HEK293 (cell line): ENCODE results near the gene SDHAF4.

ENCODE experiments used
- EGR2 ChIP-seq: fragments of 450-650 bp; formaldehyde crosslinking; IDR thresholded peaks from 2 replicates; pipeline ENCODE4 v1.5.1; 2016; ENCODE audit warnings: low read depth, missing biosample characterization, missing genetic modification characterization
- GLI4 ChIP-seq: fragments of 450-650 bp; formaldehyde crosslinking; IDR thresholded peaks from 2 replicates; pipeline ENCODE4 v1.5.1; 2016; ENCODE audit warnings: missing biosample characterization, missing genetic modification characterization
- KLF16 ChIP-seq: fragments of 450-650 bp; formaldehyde crosslinking; IDR thresholded peaks from 2 replicates; pipeline ENCODE4 v1.5.1; 2017; ENCODE audit warnings: missing biosample characterization, missing genetic modification characterization
- KLF7 ChIP-seq: fragments of 450-650 bp; formaldehyde crosslinking; IDR thresholded peaks from 2 replicates; pipeline ENCODE4 v1.5.1; 2016; ENCODE audit warnings: missing biosample characterization, missing genetic modification characterization, borderline replicate concordance
- PRDM1 ChIP-seq: fragments of 450-650 bp; formaldehyde crosslinking; IDR thresholded peaks from 2 replicates; pipeline ENCODE4; 2016; ENCODE audit warnings: missing biosample characterization, missing genetic modification characterization
- SP2 ChIP-seq: fragments of 450-650 bp; formaldehyde crosslinking; IDR thresholded peaks from 2 replicates; pipeline ENCODE4 v1.5.1; 2016; ENCODE audit warnings: missing biosample characterization, missing genetic modification characterization
- SP7 ChIP-seq: fragments of 450-650 bp; formaldehyde crosslinking; IDR thresholded peaks from 2 replicates; pipeline ENCODE4 v1.5.1; 2016; ENCODE audit warnings: missing biosample characterization, missing genetic modification characterization
- ZBTB17 ChIP-seq: fragments of 450-650 bp; formaldehyde crosslinking; IDR thresholded peaks from 2 replicates; pipeline ENCODE4 v1.5.1; 2016; ENCODE audit warnings: missing biosample characterization, missing genetic modification characterization
- ZBTB20 ChIP-seq: fragments of 450-650 bp; formaldehyde crosslinking; IDR thresholded peaks from 2 replicates; pipeline ENCODE4 v1.5.1; 2016; ENCODE audit warnings: missing biosample characterization, missing genetic modification characterization
- ZBTB48 ChIP-seq: fragments of 450-650 bp; formaldehyde crosslinking; IDR thresholded peaks from 2 replicates; pipeline ENCODE4 v1.5.1; 2016; ENCODE audit warnings: missing biosample characterization, missing genetic modification characterization
- ZFHX2 ChIP-seq: fragments of 450-650 bp; formaldehyde crosslinking; conservative IDR thresholded peaks from 2 replicates; pipeline ENCODE4 v1.5.1; 2016; ENCODE audit warnings: missing biosample characterization, missing genetic modification characterization
- ZNF138 ChIP-seq: fragments of 450-650 bp; formaldehyde crosslinking; IDR thresholded peaks from 2 replicates; pipeline ENCODE4 v1.5.1; 2016; ENCODE audit warnings: missing biosample characterization, missing genetic modification characterization, borderline replicate concordance
- ZNF174 ChIP-seq: fragments of 450-650 bp; formaldehyde crosslinking; IDR thresholded peaks from 2 replicates; pipeline ENCODE4 v1.5.0; 2017; ENCODE audit warnings: missing biosample characterization, mild to moderate bottlenecking, missing genetic modification characterization
- ZNF211 ChIP-seq: fragments of 450-650 bp; formaldehyde crosslinking; IDR thresholded peaks from 2 replicates; pipeline ENCODE4 v1.5.1; 2016; ENCODE audit warnings: low read depth, missing biosample characterization, missing genetic modification characterization
- ZNF324 ChIP-seq: fragments of 450-650 bp; formaldehyde crosslinking; IDR thresholded peaks from 2 replicates; pipeline ENCODE4 v1.5.1; 2016; ENCODE audit warnings: missing biosample characterization, missing genetic modification characterization
- ZNF335 ChIP-seq: fragments of 450-650 bp; formaldehyde crosslinking; conservative IDR thresholded peaks from 2 replicates; pipeline ENCODE4 v1.5.1; 2016; ENCODE audit warnings: missing biosample characterization, missing genetic modification characterization
- ZNF423 ChIP-seq: fragments of 450-650 bp; formaldehyde crosslinking; IDR thresholded peaks from 2 replicates; pipeline ENCODE4 v1.5.1; 2016; ENCODE audit warnings: missing biosample characterization, missing genetic modification characterization
- ZNF426 ChIP-seq: fragments of 450-650 bp; formaldehyde crosslinking; IDR thresholded peaks from 2 replicates; pipeline ENCODE4 v1.5.1; 2017; ENCODE audit warnings: missing biosample characterization, missing genetic modification characterization, mild to moderate bottlenecking, inconsistent platforms, moderate library complexity
- ZNF473 ChIP-seq: fragments of 450-650 bp; formaldehyde crosslinking; IDR thresholded peaks from 2 replicates; pipeline ENCODE4 v1.5.1; 2017; ENCODE audit warnings: missing biosample characterization, missing genetic modification characterization
- ZNF549 ChIP-seq: fragments of 450-650 bp; IDR thresholded peaks from 2 replicates; pipeline ENCODE4 v1.5.1; 2018; ENCODE audit warnings: missing biosample characterization, missing genetic modification characterization, mild to moderate bottlenecking, inconsistent platforms, moderate library complexity
- ZNF596 ChIP-seq: fragments of 450-650 bp; IDR thresholded peaks from 2 replicates; pipeline ENCODE4 v1.5.0; 2018; ENCODE audit warnings: missing biosample characterization, mild to moderate bottlenecking, missing genetic modification characterization, moderate library complexity
- ZNF610 ChIP-seq: fragments of 450-650 bp; formaldehyde crosslinking; IDR thresholded peaks from 2 replicates; pipeline ENCODE4 v1.5.1; 2016; ENCODE audit warnings: missing biosample characterization, missing genetic modification characterization, borderline replicate concordance
- ZNF623 ChIP-seq: fragments of 450-650 bp; formaldehyde crosslinking; IDR thresholded peaks from 2 replicates; pipeline ENCODE4 v1.5.1; 2016; ENCODE audit warnings: missing biosample characterization, missing genetic modification characterization
- ZNF785 ChIP-seq: fragments of 450-650 bp; formaldehyde crosslinking; IDR thresholded peaks from 2 replicates; pipeline ENCODE4 v1.5.1; 2016; ENCODE audit warnings: missing biosample characterization, missing genetic modification characterization
- ZNF843 ChIP-seq: fragments of 450-650 bp; formaldehyde crosslinking; IDR thresholded peaks from 2 replicates; pipeline ENCODE4 v1.5.1; 2016; ENCODE audit warnings: missing biosample characterization, missing genetic modification characterization
- ZXDB ChIP-seq: fragments of 450-650 bp; formaldehyde crosslinking; IDR thresholded peaks from 2 replicates; pipeline ENCODE4 v1.5.1; 2016; ENCODE audit warnings: missing biosample characterization, missing genetic modification characterization
- TF ChIP-seq, protein P1 (sequence below): sonication (generic); formaldehyde crosslinking; IDR thresholded peaks from 2 replicates; pipeline ENCODE4 v1.8.1; 2022; ENCODE audit warnings: mild to moderate bottlenecking, moderate library complexity, missing genetic modification reagents
- TF ChIP-seq, protein P2 (sequence below): fragments of 450-650 bp; formaldehyde crosslinking; IDR thresholded peaks from 2 replicates; pipeline ENCODE4 v1.5.1; 2017; ENCODE audit warnings: missing biosample characterization, missing genetic modification characterization
- TF ChIP-seq, protein P3 (sequence below): fragments of 450-650 bp; formaldehyde crosslinking; IDR thresholded peaks from 2 replicates; pipeline ENCODE4 v1.5.1; 2016; ENCODE audit warnings: missing biosample characterization, missing genetic modification characterization
- TF ChIP-seq, protein P4 (sequence below): fragments of 450-650 bp; formaldehyde crosslinking; IDR thresholded peaks from 2 replicates; pipeline ENCODE4 v1.5.1; 2016; ENCODE audit warnings: missing biosample characterization, missing genetic modification characterization
- TF ChIP-seq, protein P5 (sequence below): fragments of 450-650 bp; formaldehyde crosslinking; IDR thresholded peaks from 2 replicates; pipeline ENCODE4 v1.5.1; 2016; ENCODE audit warnings: missing biosample characterization, missing genetic modification characterization
- TF ChIP-seq, protein P6 (sequence below): fragments of 450-650 bp; formaldehyde crosslinking; optimal IDR thresholded peaks from 2 replicates; pipeline ENCODE3; 2016; ENCODE audit warnings: missing biosample characterization, mild to moderate bottlenecking, missing genetic modification characterization

SDHAF4 gene

DNA sequence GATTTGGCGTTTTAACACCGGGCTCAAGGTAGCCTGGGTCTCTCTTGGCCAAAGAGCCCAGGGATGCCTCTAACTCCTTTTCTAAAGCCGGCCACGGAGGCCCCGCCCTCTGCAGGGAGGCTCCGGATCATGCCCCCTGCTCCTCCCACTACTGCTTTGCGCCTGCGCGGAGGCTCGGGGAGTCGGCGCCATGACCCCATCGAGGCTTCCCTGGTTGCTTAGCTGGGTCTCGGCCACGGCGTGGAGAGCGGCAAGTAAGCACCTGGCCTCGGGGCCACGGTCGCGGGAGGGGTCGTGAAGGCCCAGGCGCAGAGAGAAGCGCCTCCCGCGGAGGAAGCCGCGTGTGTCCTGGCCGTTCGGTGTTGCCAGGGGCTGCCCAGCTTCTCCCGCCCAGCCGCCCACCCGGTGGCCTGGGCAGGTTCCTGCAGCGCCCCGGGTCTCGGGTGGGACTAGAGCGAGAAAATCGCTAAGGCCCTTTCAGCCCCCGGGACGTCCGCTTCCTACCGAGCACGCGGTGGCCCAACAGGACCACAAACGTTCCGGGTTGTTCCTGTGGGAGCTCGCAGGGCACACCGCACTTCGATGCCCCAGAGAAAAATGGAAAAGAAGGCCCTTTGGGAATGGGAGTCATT is at the start of gene SDHAF4 (continued):
- TF ChIP-seq ZNF138 = no peak
- TF ChIP-seq KLF16 (tag by site-specific recombination) = peak; percentile 78; the same call in 1 of the 2 replicates
- peak; percentile 35; the same call in 1 of the 2 replicates for TF ChIP-seq ZNF785
- TF ChIP-seq, protein P1, sequence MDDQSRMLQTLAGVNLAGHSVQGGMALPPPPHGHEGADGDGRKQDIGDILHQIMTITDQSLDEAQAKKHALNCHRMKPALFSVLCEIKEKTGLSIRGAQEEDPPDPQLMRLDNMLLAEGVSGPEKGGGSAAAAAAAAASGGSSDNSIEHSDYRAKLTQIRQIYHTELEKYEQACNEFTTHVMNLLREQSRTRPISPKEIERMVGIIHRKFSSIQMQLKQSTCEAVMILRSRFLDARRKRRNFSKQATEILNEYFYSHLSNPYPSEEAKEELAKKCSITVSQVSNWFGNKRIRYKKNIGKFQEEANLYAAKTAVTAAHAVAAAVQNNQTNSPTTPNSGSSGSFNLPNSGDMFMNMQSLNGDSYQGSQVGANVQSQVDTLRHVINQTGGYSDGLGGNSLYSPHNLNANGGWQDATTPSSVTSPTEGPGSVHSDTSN (CRISPR knock-in tag) = peak; percentile 93
- TF ChIP-seq, protein P2, sequence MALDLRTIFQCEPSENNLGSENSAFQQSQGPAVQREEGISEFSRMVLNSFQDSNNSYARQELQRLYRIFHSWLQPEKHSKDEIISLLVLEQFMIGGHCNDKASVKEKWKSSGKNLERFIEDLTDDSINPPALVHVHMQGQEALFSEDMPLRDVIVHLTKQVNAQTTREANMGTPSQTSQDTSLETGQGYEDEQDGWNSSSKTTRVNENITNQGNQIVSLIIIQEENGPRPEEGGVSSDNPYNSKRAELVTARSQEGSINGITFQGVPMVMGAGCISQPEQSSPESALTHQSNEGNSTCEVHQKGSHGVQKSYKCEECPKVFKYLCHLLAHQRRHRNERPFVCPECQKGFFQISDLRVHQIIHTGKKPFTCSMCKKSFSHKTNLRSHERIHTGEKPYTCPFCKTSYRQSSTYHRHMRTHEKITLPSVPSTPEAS (tag by site-specific recombination) = no peak
- TF ChIP-seq KLF7 (tag by site-specific recombination) = no peak
- peak; percentile 68; the same call in 1 of the 2 replicates for TF ChIP-seq ZFHX2
- TF ChIP-seq PRDM1 (tag by site-specific recombination) = no peak
- TF ChIP-seq ZNF211 (tag by site-specific recombination) = no peak
- TF ChIP-seq ZNF596 (tag by site-specific recombination) = peak; percentile 35; the same call in 1 of the 2 replicates
- TF ChIP-seq, protein P3, sequence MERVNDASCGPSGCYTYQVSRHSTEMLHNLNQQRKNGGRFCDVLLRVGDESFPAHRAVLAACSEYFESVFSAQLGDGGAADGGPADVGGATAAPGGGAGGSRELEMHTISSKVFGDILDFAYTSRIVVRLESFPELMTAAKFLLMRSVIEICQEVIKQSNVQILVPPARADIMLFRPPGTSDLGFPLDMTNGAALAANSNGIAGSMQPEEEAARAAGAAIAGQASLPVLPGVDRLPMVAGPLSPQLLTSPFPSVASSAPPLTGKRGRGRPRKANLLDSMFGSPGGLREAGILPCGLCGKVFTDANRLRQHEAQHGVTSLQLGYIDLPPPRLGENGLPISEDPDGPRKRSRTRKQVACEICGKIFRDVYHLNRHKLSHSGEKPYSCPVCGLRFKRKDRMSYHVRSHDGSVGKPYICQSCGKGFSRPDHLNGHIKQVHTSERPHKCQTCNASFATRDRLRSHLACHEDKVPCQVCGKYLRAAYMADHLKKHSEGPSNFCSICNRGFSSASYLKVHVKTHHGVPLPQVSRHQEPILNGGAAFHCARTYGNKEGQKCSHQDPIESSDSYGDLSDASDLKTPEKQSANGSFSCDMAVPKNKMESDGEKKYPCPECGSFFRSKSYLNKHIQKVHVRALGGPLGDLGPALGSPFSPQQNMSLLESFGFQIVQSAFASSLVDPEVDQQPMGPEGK (tag by site-specific recombination) = peak; percentile 80
- no peak for TF ChIP-seq ZNF473 (tag by site-specific recombination)
- peak; percentile 89 for TF ChIP-seq ZNF610 (tag by site-specific recombination)
- TF ChIP-seq, protein P4, sequence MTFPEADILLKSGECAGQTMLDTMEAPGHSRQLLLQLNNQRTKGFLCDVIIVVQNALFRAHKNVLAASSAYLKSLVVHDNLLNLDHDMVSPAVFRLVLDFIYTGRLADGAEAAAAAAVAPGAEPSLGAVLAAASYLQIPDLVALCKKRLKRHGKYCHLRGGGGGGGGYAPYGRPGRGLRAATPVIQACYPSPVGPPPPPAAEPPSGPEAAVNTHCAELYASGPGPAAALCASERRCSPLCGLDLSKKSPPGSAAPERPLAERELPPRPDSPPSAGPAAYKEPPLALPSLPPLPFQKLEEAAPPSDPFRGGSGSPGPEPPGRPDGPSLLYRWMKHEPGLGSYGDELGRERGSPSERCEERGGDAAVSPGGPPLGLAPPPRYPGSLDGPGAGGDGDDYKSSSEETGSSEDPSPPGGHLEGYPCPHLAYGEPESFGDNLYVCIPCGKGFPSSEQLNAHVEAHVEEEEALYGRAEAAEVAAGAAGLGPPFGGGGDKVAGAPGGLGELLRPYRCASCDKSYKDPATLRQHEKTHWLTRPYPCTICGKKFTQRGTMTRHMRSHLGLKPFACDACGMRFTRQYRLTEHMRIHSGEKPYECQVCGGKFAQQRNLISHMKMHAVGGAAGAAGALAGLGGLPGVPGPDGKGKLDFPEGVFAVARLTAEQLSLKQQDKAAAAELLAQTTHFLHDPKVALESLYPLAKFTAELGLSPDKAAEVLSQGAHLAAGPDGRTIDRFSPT (tag by site-specific recombination) = peak; percentile 64
- TF ChIP-seq ZNF174 (tag by site-specific recombination) = no peak
- peak; percentile 94 for TF ChIP-seq ZBTB17 (tag by site-specific recombination)
- TF ChIP-seq ZNF423 (tag by site-specific recombination) = no peak
- 0 out of 2 replicates have a peak, but pooled peaks have one; percentile 45 for TF ChIP-seq GLI4
- TF ChIP-seq, protein P5, sequence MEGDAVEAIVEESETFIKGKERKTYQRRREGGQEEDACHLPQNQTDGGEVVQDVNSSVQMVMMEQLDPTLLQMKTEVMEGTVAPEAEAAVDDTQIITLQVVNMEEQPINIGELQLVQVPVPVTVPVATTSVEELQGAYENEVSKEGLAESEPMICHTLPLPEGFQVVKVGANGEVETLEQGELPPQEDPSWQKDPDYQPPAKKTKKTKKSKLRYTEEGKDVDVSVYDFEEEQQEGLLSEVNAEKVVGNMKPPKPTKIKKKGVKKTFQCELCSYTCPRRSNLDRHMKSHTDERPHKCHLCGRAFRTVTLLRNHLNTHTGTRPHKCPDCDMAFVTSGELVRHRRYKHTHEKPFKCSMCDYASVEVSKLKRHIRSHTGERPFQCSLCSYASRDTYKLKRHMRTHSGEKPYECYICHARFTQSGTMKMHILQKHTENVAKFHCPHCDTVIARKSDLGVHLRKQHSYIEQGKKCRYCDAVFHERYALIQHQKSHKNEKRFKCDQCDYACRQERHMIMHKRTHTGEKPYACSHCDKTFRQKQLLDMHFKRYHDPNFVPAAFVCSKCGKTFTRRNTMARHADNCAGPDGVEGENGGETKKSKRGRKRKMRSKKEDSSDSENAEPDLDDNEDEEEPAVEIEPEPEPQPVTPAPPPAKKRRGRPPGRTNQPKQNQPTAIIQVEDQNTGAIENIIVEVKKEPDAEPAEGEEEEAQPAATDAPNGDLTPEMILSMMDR = peak; percentile 74
- TF ChIP-seq SP7 (tag by site-specific recombination) = peak; percentile 73; the same call in 1 of the 2 replicates
- TF ChIP-seq, protein P6, sequence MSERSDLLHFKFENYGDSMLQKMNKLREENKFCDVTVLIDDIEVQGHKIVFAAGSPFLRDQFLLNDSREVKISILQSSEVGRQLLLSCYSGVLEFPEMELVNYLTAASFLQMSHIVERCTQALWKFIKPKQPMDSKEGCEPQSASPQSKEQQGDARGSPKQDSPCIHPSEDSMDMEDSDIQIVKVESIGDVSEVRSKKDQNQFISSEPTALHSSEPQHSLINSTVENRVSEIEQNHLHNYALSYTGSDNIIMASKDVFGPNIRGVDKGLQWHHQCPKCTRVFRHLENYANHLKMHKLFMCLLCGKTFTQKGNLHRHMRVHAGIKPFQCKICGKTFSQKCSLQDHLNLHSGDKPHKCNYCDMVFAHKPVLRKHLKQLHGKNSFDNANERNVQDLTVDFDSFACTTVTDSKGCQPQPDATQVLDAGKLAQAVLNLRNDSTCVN = peak; percentile 58
- TF ChIP-seq ZBTB48 = peak; percentile 50; the same call in 1 of the 2 replicates
- peak; percentile 43; the same call in 1 of the 2 replicates for TF ChIP-seq ZNF843 (tag by site-specific recombination)
- peak; percentile 57 for TF ChIP-seq EGR2 (tag by site-specific recombination)
- peak; percentile 81 for TF ChIP-seq ZXDB (tag by site-specific recombination)
- peak; percentile 18; the same call in 1 of the 2 replicates for TF ChIP-seq ZNF324 (tag by site-specific recombination)
- TF ChIP-seq ZNF623 (tag by site-specific recombination) = no peak
- TF ChIP-seq ZBTB20 (tag by site-specific recombination) = peak; percentile 50; the same call in 1 of the 2 replicates
- peak; percentile 50 for TF ChIP-seq ZNF335 (tag by site-specific recombination)
- TF ChIP-seq ZNF426 (tag by site-specific recombination) = no peak
- TF ChIP-seq SP2 (tag by site-specific recombination) = peak; percentile 86
- no peak for TF ChIP-seq ZNF549 (tag by site-specific recombination)
